HG02852 (cell line): Measurements from ENCODE around the gene TOX2.

Source experiments
- ATAC-seq: cut with Tn5 transposase; IDR thresholded peaks from one replicate; pipeline ENCODE4 v1.9.1; 2021; ENCODE audit warnings: mild to moderate bottlenecking, moderate library complexity; ENCODE audit not compliant: unreplicated experiment

Gene TOX2

GRCh38 chr20:43994486-43995100, 79.9 kb downstream of the TOX2 start:
- ATAC-seq = no peak

GRCh38 chr20:43995645-43996044, 81.0 kb downstream of the TOX2 start:
- ATAC-seq = no peak

- no peak for ATAC-seq
Measured at GRCh38 chr20:43996240-43996930, 81.7 kb downstream of the TOX2 start.

GRCh38 chr20:43999848-44000247, 85.2 kb downstream of the TOX2 start:
- no peak for ATAC-seq

GRCh38 chr20:44001667-44002596, 87.3 kb downstream of the TOX2 start:
- ATAC-seq = no peak

- ATAC-seq = no peak
Measured at GRCh38 chr20:44002861-44003260, 88.2 kb downstream of the TOX2 start.

GRCh38 chr20:44003609-44004008, 89.0 kb downstream of the TOX2 start:
- ATAC-seq = no peak

GRCh38 chr20:44004306-44004915, 89.8 kb downstream of the TOX2 start:
- ATAC-seq = no peak

GRCh38 chr20:44005661-44006060, 91.0 kb downstream of the TOX2 start:
- ATAC-seq = no peak

GRCh38 chr20:44006126-44006525, 91.5 kb downstream of the TOX2 start:
- ATAC-seq = no peak

- ATAC-seq = no peak
Measured at GRCh38 chr20:44006578-44006977, 91.9 kb downstream of the TOX2 start.

- no peak for ATAC-seq
Measured at GRCh38 chr20:44008806-44009678, 94.4 kb downstream of the TOX2 start.

- no peak for ATAC-seq
Measured at GRCh38 chr20:44009679-44009992, 95.0 kb downstream of the TOX2 start.

GRCh38 chr20:44010162-44010704, 95.6 kb downstream of the TOX2 start:
- ATAC-seq = no peak

GRCh38 chr20:44011251-44011940, 96.7 kb downstream of the TOX2 start:
- ATAC-seq = no peak

- no peak for ATAC-seq
Measured at GRCh38 chr20:44012466-44013226, 98.0 kb downstream of the TOX2 start.

GRCh38 chr20:44014807-44015732, 100.4 kb downstream of the TOX2 start:
- no peak for ATAC-seq

GRCh38 chr20:44015733-44016103, 101.1 kb downstream of the TOX2 start:
- no peak for ATAC-seq
